HG02798 (cell line): Measurements from ENCODE around the gene LIG1.

Source experiments
- ATAC-seq: cut with Tn5 transposase; IDR thresholded peaks from one replicate; pipeline ENCODE4 v1.9.1; 2021; ENCODE audit warnings: mild to moderate bottlenecking; ENCODE audit not compliant: unreplicated experiment, poor library complexity

LIG1 gene

GRCh38 chr19:48169939-48170803 is at the start of gene LIG1, which contains the start of gene ZSWIM9:
TSS of gene LIG1 (minus strand) at chr19:48170344. CDS start at chr19:48165566, 4,778 bp downstream.
TSS of gene ZSWIM9 (plus strand) at chr19:48170680. CDS start at chr19:48171803, 1,123 bp downstream.
- ATAC-seq, result peak; percentile 86

- no peak for ATAC-seq
These were observed 48.9 kb upstream of the LIG1 start for GRCh38 chr19:48218997-48219396.

- no peak for ATAC-seq
These were observed 46.8 kb upstream of the LIG1 start for GRCh38 chr19:48216933-48217332.

- ATAC-seq, result no peak
These were observed 43.8 kb upstream of the LIG1 start for GRCh38 chr19:48213959-48214358.

- ATAC-seq, result no peak
These were observed 39.9 kb upstream of the LIG1 start for GRCh38 chr19:48210005-48210404.

- no peak for ATAC-seq
These were observed 36.4 kb upstream of the LIG1 start for GRCh38 chr19:48206397-48207093.

GRCh38 chr19:48203794-48204628 is 33.9 kb upstream of the LIG1 start:
- ATAC-seq, result peak; percentile 90

GRCh38 chr19:48203222-48203793 is 33.2 kb upstream of the LIG1 start:
- no peak for ATAC-seq

- no peak for ATAC-seq
These were observed 27.0 kb upstream of the LIG1 start for GRCh38 chr19:48196933-48197665.

- no peak for ATAC-seq
These were observed 26.2 kb upstream of the LIG1 start for GRCh38 chr19:48196321-48196763.

- no peak for ATAC-seq
These were observed 25.0 kb upstream of the LIG1 start for GRCh38 chr19:48194844-48195830.

GRCh38 chr19:48194041-48194843 is 24.1 kb upstream of the LIG1 start:
- ATAC-seq, result no peak

GRCh38 chr19:48192750-48193149 is 22.6 kb upstream of the LIG1 start:
- ATAC-seq, result no peak

- ATAC-seq, result no peak
These were observed 20.7 kb upstream of the LIG1 start for GRCh38 chr19:48190885-48191284.

GRCh38 chr19:48190288-48190884 is 20.2 kb upstream of the LIG1 start:
- ATAC-seq, result no peak

GRCh38 chr19:48186541-48186991 is 16.4 kb upstream of the LIG1 start:
- ATAC-seq, result peak; percentile 53

GRCh38 chr19:48186015-48186414 is 15.9 kb upstream of the LIG1 start:
- peak; percentile 25 for ATAC-seq
